HG02610 (cell line): Measurements from ENCODE around the gene WDR11.
"Not testable (repeated sequence)": the region's sequence is repeated elsewhere in the genome, so short reads cannot be mapped to it uniquely, and the experiment has no call there.

Source experiments
- ATAC-seq: cut with Tn5 transposase; IDR thresholded peaks from one replicate; pipeline ENCODE4 v1.9.1; 2021; ENCODE audit warnings: mild to moderate bottlenecking, moderate library complexity; ENCODE audit not compliant: unreplicated experiment

The WDR11 gene

GRCh38 chr10:120838941-120839340 lies 12.2 kb upstream of the WDR11 start:
- ATAC-seq = no peak

GRCh38 chr10:120841522-120842189 lies 9.5 kb upstream of the WDR11 start:
- ATAC-seq = no peak

GRCh38 chr10:120854388-120854787 lies 3.2 kb downstream of the WDR11 start:
- ATAC-seq = no peak

GRCh38 chr10:120861178-120861855 lies 10.2 kb downstream of the WDR11 start:
- no peak for ATAC-seq

- no peak for ATAC-seq
Observed at GRCh38 chr10:120873741-120874140, 22.6 kb downstream of the WDR11 start.

GRCh38 chr10:120883071-120883470 lies 31.9 kb downstream of the WDR11 start:
- no peak for ATAC-seq

- no peak for ATAC-seq
Observed at GRCh38 chr10:120887482-120887881, 36.3 kb downstream of the WDR11 start.

GRCh38 chr10:120891365-120891764 lies 40.2 kb downstream of the WDR11 start:
- no peak for ATAC-seq

GRCh38 chr10:120894556-120894955 lies 43.4 kb downstream of the WDR11 start:
- ATAC-seq = no peak

GRCh38 chr10:120897343-120897742 lies 46.2 kb downstream of the WDR11 start:
- ATAC-seq = no peak

- no peak for ATAC-seq
Observed at GRCh38 chr10:120905268-120905667, 54.1 kb downstream of the WDR11 start.

- ATAC-seq = no peak
Observed at GRCh38 chr10:120917521-120918250, 66.5 kb downstream of the WDR11 start.

GRCh38 chr10:120923886-120924285 lies 72.7 kb downstream of the WDR11 start:
- ATAC-seq = not testable (repeated sequence)

GRCh38 chr10:120926611-120927010 lies 75.4 kb downstream of the WDR11 start:
- ATAC-seq = no peak

- no peak for ATAC-seq
Observed at GRCh38 chr10:120927352-120927751, 76.2 kb downstream of the WDR11 start.

GRCh38 chr10:120929166-120929565 lies 78.0 kb downstream of the WDR11 start:
- ATAC-seq = no peak

GRCh38 chr10:120931423-120931822 lies 80.3 kb downstream of the WDR11 start:
- ATAC-seq = no peak

GRCh38 chr10:120931999-120932398 lies 80.8 kb downstream of the WDR11 start:
- no peak for ATAC-seq

- ATAC-seq = no peak
Observed at GRCh38 chr10:120938822-120939221, 87.7 kb downstream of the WDR11 start.

GRCh38 chr10:120940299-120940900 lies 89.2 kb downstream of the WDR11 start:
- no peak for ATAC-seq

GRCh38 chr10:120941501-120941900 lies 90.3 kb downstream of the WDR11 start:
- ATAC-seq = no peak
